GM12864 (cell line): ENCODE data around the gene SPOP.
A peak's percentile ranks its signal among the peaks of the same experiment; 100 is the strongest.
"Not testable (repeated sequence)": the region's sequence is repeated elsewhere in the genome, so short reads cannot be mapped to it uniquely, and the experiment has no call there.

Experiments
- DNase-seq: peaks from one replicate; pipeline ENCODE4 v3.0.0-alpha.2; 2011; ENCODE audit warnings: low read depth
- H3K4me3 ChIP-seq: 2 replicates; pipeline ENCODE4 v1.5.1; 2011; ENCODE audit warnings: mild to moderate bottlenecking, low read depth, low read length, control low read depth
- CTCF ChIP-seq: IDR thresholded peaks from 2 replicates; pipeline ENCODE4 v1.5.1; 2011; ENCODE audit warnings: low read depth, mild to moderate bottlenecking, moderate library complexity, low read length, control low read depth, inconsistent platforms; ENCODE audit errors: missing control alignments

SPOP gene

GRCh38 chr17:49677933-49678847 is at the start of gene SPOP:
TSS of gene SPOP (minus strand) at chr17:49678097. CDS start at chr17:49622810, 55,287 bp downstream.
- peak; percentile 99 for DNase-seq
- H3K4me3 ChIP-seq, result peak within 1 kb of the TSS; percentile 96
- TF ChIP-seq CTCF, result no peak

- no peak for TF ChIP-seq CTCF
- DNase-seq, result no peak
- no peak overlapping the region for H3K4me3 ChIP-seq
These were observed 49.5 kb upstream of the SPOP start for GRCh38 chr17:49727380-49727779.

- H3K4me3 ChIP-seq, result no peak overlapping the region
- no peak for TF ChIP-seq CTCF
- DNase-seq, result no peak
These were observed 47.7 kb upstream of the SPOP start for GRCh38 chr17:49725452-49726130.

GRCh38 chr17:49724552-49724951 is 46.7 kb upstream of the SPOP start:
- DNase-seq, H3K4me3 ChIP-seq: not testable (repeated sequence)

GRCh38 chr17:49723423-49723822 is 45.5 kb upstream of the SPOP start:
- no peak for TF ChIP-seq CTCF
- H3K4me3 ChIP-seq, result no peak overlapping the region
- DNase-seq, result no peak

GRCh38 chr17:49722066-49722465 is 44.2 kb upstream of the SPOP start:
- no peak for TF ChIP-seq CTCF
- H3K4me3 ChIP-seq, result no peak overlapping the region
- no peak for DNase-seq

GRCh38 chr17:49717371-49717861 is 39.5 kb upstream of the SPOP start:
- no peak for TF ChIP-seq CTCF

More at GRCh38 chr17:49717371-49717861, 39.5 kb upstream of the SPOP start:
- H3K4me3 ChIP-seq, result no peak overlapping the region
- no peak for DNase-seq
